B cell (primary cell): ENCODE results near the gene SLC25A43.
"Not testable (repeated sequence)": the region's sequence is repeated elsewhere in the genome, so short reads cannot be mapped to it uniquely, and the experiment has no call there.

Experiments
- EZH2 ChIP-seq: IDR thresholded peaks from 2 replicates; pipeline ENCODE4 v1.6.1; 2012; ENCODE audit warnings: borderline replicate concordance, low read depth, mild to moderate bottlenecking, moderate library complexity, low read length; ENCODE audit not compliant: insufficient read depth, poor library complexity, severe bottlenecking
- TF ChIP-seq, protein P1 (sequence below): fragments of 200-600 bp; IDR thresholded peaks from one replicate; pipeline ENCODE4 v1.8.0; 2022; ENCODE audit warnings: antibody characterized with exemption, mild to moderate bottlenecking

DNA sequence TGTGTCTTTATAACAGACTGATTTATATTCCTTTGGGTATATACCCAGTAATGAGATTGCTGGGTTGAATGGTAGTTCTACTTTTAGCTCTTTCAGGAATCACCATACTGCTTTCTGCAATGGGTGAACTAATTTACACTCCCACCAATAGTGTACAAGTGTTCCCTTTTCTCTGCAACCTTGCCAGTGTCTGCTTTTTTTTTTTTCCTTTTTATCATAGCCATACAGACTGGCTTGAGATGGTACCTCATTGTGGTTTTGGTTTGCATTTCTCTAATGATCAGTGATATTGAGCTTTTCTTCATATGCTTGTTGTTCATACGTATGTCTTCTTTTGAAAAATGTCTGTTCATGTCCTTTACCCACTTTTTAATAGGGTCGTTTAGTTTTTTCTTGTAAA lies 27.3 kb upstream of the SLC25A43 start:
- not testable (repeated sequence) for TF ChIP-seq EZH2
- TF ChIP-seq, protein P1, sequence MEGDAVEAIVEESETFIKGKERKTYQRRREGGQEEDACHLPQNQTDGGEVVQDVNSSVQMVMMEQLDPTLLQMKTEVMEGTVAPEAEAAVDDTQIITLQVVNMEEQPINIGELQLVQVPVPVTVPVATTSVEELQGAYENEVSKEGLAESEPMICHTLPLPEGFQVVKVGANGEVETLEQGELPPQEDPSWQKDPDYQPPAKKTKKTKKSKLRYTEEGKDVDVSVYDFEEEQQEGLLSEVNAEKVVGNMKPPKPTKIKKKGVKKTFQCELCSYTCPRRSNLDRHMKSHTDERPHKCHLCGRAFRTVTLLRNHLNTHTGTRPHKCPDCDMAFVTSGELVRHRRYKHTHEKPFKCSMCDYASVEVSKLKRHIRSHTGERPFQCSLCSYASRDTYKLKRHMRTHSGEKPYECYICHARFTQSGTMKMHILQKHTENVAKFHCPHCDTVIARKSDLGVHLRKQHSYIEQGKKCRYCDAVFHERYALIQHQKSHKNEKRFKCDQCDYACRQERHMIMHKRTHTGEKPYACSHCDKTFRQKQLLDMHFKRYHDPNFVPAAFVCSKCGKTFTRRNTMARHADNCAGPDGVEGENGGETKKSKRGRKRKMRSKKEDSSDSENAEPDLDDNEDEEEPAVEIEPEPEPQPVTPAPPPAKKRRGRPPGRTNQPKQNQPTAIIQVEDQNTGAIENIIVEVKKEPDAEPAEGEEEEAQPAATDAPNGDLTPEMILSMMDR, result not testable (repeated sequence)
